Measurements from ENCODE around the gene OR2T35. TPM values are rescaled to one million over a fixed set of nuclear protein-coding genes. Genes with fewer than 3 reads are reported as not detected.

The OR2T35 gene
- total and polyA plus RNA-seq, 7 donors = not detected

DNA sequence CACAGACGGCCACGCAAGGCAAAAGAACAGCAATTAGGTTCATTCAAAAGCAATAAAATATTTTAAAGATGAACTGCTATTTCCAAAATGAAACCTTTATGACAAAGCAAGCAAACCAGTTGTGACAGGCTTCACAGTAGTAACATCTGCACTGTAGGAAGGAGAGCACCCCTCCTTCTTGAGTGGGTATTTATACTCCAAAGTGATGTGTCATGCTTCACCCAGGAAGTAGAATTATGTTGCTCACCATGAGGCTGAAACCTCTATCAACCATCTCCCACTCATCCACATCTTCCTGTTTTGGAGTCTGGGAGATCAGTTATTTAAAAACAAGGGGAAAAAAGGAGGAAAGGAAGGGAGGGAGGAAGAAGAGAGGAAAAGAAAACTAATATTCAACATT, 48.5 kb downstream of the OR2T35 start:
- intact Hi-C loops (cut with DNase I) = no loop called here
- 70 to 83% (median 75%) methylated on average over 2 of the region's 2 CpGs for WGBS, 3 donors

DNA sequence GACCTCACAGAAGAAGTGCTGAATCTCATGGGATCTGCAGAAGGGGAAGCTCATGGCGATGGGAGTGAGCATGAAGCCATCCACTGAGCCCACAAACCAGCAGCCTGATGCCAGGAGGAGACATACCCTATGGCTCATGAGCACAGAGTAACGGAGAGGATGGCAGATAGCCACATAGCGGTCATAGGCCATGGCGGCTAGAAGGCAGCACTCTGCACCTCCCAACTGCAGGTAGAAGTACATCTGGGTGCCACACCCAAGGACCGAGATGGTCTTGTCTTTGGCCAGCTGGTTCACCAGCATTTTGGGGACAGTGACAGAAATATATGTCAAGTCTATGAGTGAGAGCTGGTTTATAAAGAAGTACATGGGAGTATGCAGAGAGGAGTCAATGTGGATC, 51.9 kb downstream of the OR2T35 start:
- intact Hi-C loops (cut with DNase I) = no loop called here
- no peak for ATAC-seq

More for the DNA sequence above, 48.5 kb downstream of the OR2T35 start:
- H3K4me1 ChIP-seq = no peaks in the 10 kb centered on the region
- ATAC-seq (no peak), DNase-seq (no peak)
- TF ChIP-seq, protein P1, sequence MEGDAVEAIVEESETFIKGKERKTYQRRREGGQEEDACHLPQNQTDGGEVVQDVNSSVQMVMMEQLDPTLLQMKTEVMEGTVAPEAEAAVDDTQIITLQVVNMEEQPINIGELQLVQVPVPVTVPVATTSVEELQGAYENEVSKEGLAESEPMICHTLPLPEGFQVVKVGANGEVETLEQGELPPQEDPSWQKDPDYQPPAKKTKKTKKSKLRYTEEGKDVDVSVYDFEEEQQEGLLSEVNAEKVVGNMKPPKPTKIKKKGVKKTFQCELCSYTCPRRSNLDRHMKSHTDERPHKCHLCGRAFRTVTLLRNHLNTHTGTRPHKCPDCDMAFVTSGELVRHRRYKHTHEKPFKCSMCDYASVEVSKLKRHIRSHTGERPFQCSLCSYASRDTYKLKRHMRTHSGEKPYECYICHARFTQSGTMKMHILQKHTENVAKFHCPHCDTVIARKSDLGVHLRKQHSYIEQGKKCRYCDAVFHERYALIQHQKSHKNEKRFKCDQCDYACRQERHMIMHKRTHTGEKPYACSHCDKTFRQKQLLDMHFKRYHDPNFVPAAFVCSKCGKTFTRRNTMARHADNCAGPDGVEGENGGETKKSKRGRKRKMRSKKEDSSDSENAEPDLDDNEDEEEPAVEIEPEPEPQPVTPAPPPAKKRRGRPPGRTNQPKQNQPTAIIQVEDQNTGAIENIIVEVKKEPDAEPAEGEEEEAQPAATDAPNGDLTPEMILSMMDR (IDR thresholded peaks at IDR 0.05) = no peak
- H3K27me3 ChIP-seq (ENCODE audit: insufficient read depth in 3 of 3, low read length in 2 of 3) = no peaks in the 10 kb centered on the region
- no peak overlapping the region for H3K4me3 ChIP-seq
- no peak overlapping the region for H3K27ac ChIP-seq
- no peaks in the 10 kb centered on the region for H3K9me3 ChIP-seq
- H3K36me3 ChIP-seq (ENCODE audit: insufficient read depth in 1 of 2, low read depth in 1 of 2) = no peaks in the 10 kb centered on the region

DNA sequence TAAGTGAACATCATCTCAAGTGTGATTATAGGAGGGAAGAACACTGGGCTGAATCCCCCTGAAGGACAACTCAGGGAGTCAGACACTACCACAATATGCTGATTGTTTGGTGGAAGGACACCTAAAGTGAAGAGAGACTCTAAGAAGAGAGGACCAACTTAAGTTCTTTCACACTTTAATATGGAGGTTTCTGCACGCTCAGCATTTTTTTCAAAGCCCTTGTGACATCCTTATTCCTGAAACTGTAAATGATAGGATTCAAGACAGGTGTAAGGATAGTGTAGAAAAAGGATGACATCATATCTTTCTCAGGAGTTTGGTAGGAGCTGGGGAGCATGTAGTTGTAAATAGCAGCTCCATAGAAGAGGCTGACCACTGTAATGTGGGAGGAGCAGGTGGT, 52.4 kb downstream of the OR2T35 start:
- Histone ChIP-seq H3K27ac (no peak overlapping the region), H3K27me3 (ENCODE audit: insufficient read depth in 3 of 3, low read length in 2 of 3) (no peaks in the 10 kb centered on the region), H3K36me3 (ENCODE audit: insufficient read depth in 1 of 2, low read depth in 1 of 2) (no peaks in the 10 kb centered on the region), H3K4me3 (no peak overlapping the region), H3K4me1 (no peaks in the 10 kb centered on the region), H3K9me3 (no peaks in the 10 kb centered on the region)
- ATAC-seq = no peak
- intact Hi-C loops (cut with DNase I) = no loop called here
- 54 to 68% (median 62%) methylated on average over 1 of the region's 1 CpG for WGBS, 3 donors
- TF ChIP-seq, protein P1 (IDR thresholded peaks at IDR 0.05) = no peak
- DNase-seq = no peak

More for the DNA sequence above, 51.9 kb downstream of the OR2T35 start:
- TF ChIP-seq, protein P1 (IDR thresholded peaks at IDR 0.05) = no peak
- 79 to 82% (median 82%) methylated on average over 5 of the region's 5 CpGs for WGBS, 3 donors
- Histone ChIP-seq H3K36me3 (ENCODE audit: insufficient read depth in 1 of 2, low read depth in 1 of 2) (no peaks in the 10 kb centered on the region), H3K27me3 (ENCODE audit: insufficient read depth in 3 of 3, low read length in 2 of 3) (no peaks in the 10 kb centered on the region), H3K4me1 (no peaks in the 10 kb centered on the region), H3K27ac (no peak overlapping the region), H3K4me3 (no peak overlapping the region), H3K9me3 (no peaks in the 10 kb centered on the region)
- no peak for DNase-seq

DNA sequence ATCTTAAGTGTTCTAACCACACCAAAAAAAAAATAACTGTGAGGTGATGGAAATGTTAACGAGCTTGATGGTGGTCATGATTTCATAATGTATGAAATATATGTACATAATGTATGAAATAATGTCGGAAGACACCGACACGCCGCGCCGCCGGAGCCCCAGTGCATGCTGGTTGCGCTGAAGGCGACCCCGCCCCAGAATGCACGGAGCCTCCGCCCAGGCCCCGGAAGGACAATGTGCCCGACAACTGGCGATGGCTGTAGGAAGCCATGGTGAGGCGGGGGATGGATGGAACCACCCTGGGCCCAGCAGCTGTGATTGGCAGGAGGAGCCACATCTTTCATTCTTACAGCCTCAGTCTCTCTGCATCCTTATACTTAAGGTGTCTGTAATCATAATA, 55.0 kb downstream of the OR2T35 start:
- H3K4me1 ChIP-seq = no peaks in the 10 kb centered on the region
- DNase-seq (no peak), ATAC-seq (no peak)
- H3K36me3 ChIP-seq (ENCODE audit: insufficient read depth in 1 of 2, low read depth in 1 of 2) = no peaks in the 10 kb centered on the region
- 91 to 93% (median 91%) methylated on average over 15 to 17 of the region's 17 CpGs for WGBS, 3 donors
- H3K4me3 ChIP-seq = no peak overlapping the region
- intact Hi-C loops (cut with DNase I) = no loop called here
- H3K9me3 ChIP-seq = no peaks in the 10 kb centered on the region
- H3K27ac ChIP-seq = no peak overlapping the region
- H3K27me3 ChIP-seq (ENCODE audit: insufficient read depth in 3 of 3, low read length in 2 of 3) = no peaks in the 10 kb centered on the region
- TF ChIP-seq, protein P1 (IDR thresholded peaks at IDR 0.05) = no peak

DNA sequence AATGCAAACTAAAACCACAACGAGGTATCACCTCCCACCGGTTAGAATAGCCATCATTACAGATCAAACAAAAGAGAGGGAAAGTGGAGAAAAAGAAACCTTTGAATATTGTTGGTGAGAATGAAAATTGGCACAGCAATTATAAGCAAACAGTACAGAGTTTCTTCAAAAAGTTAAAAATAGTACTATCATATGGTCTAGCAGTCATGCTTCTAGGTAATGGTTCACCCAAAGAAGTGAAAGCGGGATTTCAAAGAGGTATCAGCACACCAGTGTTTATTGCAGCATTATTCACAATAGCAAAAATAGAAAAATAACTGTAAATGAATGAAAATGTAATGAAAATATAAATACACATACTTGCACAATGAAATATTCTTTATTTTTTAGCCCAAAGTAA, 55.7 kb downstream of the OR2T35 start:
- no peaks in the 10 kb centered on the region for H3K36me3 ChIP-seq (ENCODE audit: insufficient read depth in 1 of 2, low read depth in 1 of 2)
- no peak for ATAC-seq
- intact Hi-C loops (cut with DNase I) = no loop called here
- H3K27ac ChIP-seq = no peak overlapping the region
- H3K4me1 ChIP-seq = no peaks in the 10 kb centered on the region
- 76 to 84% (median 77%) methylated on average over 3 of the region's 3 CpGs for WGBS, 3 donors
- no peaks in the 10 kb centered on the region for H3K9me3 ChIP-seq
- no peak for DNase-seq
- TF ChIP-seq, protein P1 (IDR thresholded peaks at IDR 0.05) = no peak
- no peak overlapping the region for H3K4me3 ChIP-seq
- H3K27me3 ChIP-seq (ENCODE audit: insufficient read depth in 3 of 3, low read length in 2 of 3) = no peaks in the 10 kb centered on the region
